Ascending aorta (tissue), 2 donors: ENCODE data around the gene GRM8. TPM values are rescaled to one million over a fixed set of nuclear protein-coding genes. Genes with fewer than 3 reads are reported as not detected.
"Not testable (repeated sequence)": the region's sequence is repeated elsewhere in the genome, so short reads cannot be mapped to it uniquely, and the experiment has no call there.

ENCODE experiments used
- DNase-seq, 2 donors: peaks; one replicate each; pipeline ENCODE4 v3.0.0-alpha.2; 2019; ENCODE audit warnings: low spot score in 2 of 2
- H3K27ac ChIP-seq, 2 donors: fragments of 200-600 bp; sonication (generic); one replicate each; pipeline ENCODE4 v1.5.1; 2016 to 2017; ENCODE audit warnings: mild to moderate bottlenecking in 1 of 2
- H3K27me3 ChIP-seq: fragments of 200-600 bp; sonication (generic); one replicate; pipeline ENCODE4 v1.5.1; 2017
- H3K36me3 ChIP-seq, 2 donors: fragments of 200-600 bp; sonication (generic); one replicate each; pipeline ENCODE4 v1.5.1; 2016
- H3K4me1 ChIP-seq, 2 donors: fragments of 200-600 bp; sonication (generic); one replicate each; pipeline ENCODE4 v1.5.1; 2016 to 2017; ENCODE audit warnings: mild to moderate bottlenecking in 1 of 2
- H3K4me3 ChIP-seq, 2 donors: fragments of 200-600 bp; sonication (generic); one replicate each; pipeline ENCODE4 v1.5.1; 2016 to 2017; ENCODE audit warnings: mild to moderate bottlenecking in 1 of 2
- H3K9me3 ChIP-seq, 2 donors: fragments of 200-600 bp; sonication (generic); one replicate each; pipeline ENCODE4 v1.5.1; 2016
- CTCF ChIP-seq, 3 experiments: fragments of 200-600 bp in 2 of 3; fragments of 450-650 bp in 1 of 3; sonication (generic) in 2 of 3; IDR thresholded peaks; one replicate each; pipeline ENCODE4 v1.5.1; 2016 to 2019; ENCODE audit warnings: antibody characterized with exemption in 3 of 3, mild to moderate bottlenecking in 1 of 3, moderate library complexity in 1 of 3
- intact Hi-C: fragments of 100-400 bp; cut with DNase I; formaldehyde crosslinking; loops from one replicate; pipeline ENCODE4 v1.15.1; 2023
- total RNA-seq: library from RNA; depleted of rRNA; stranded (reverse); fragments of >200 nt; gene quantifications from one replicate; pipeline ENCODE4 v1.1.0, GENCODE V29; 2016

GRM8 gene
- total RNA-seq, 1 donor from 2014 or later: not detected

GRCh38 chr7:126685596-126685995, 567.1 kb downstream of the GRM8 start:
- no peaks in the 10 kb centered on the region for H3K9me3 ChIP-seq
- no peak for DNase-seq
- intact Hi-C loops: no loop called here
- H3K27ac ChIP-seq: no peak overlapping the region
- no peaks in the 10 kb centered on the region for H3K36me3 ChIP-seq
- H3K4me1 ChIP-seq: no peaks in the 10 kb centered on the region
- no peaks in the 10 kb centered on the region for H3K27me3 ChIP-seq
- H3K4me3 ChIP-seq: no peak overlapping the region
- no peak for TF ChIP-seq CTCF (IDR thresholded peaks at IDR 0.05)

- DNase-seq: no peak
Observed at GRCh38 chr7:126685018-126685573, 567.6 kb downstream of the GRM8 start.

DNA sequence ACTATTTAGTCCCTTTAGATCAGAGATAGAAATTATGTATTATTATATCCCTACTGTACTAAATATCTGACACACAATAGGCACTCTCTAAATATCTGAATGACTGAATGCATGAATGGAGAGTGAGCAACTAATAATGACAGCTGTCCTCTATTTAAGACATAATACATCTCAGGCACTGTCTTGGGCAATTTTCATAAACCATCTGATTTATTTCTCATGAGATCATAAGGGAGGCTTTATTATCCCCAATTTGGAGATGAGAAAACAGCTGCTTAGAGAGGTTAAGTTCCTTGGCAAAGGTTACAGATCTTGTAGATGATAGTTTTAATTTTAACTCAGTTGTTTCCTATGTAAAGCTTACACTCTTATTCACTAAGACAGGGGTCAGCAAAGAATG, 570.6 kb downstream of the GRM8 start:
- no peak for TF ChIP-seq CTCF (IDR thresholded peaks at IDR 0.05)
- Histone ChIP-seq H3K4me1 (no peaks in the 10 kb centered on the region), H3K36me3 (no peaks in the 10 kb centered on the region), H3K9me3 (no peaks in the 10 kb centered on the region), H3K27me3 (no peaks in the 10 kb centered on the region), H3K4me3 (no peak overlapping the region), H3K27ac (no peak overlapping the region)
- intact Hi-C loops: no loop called here
- no peak for DNase-seq

More at GRCh38 chr7:126685018-126685573, 567.6 kb downstream of the GRM8 start:
- Histone ChIP-seq H3K4me3 (no peak overlapping the region), H3K9me3 (no peaks in the 10 kb centered on the region), H3K27me3 (no peaks in the 10 kb centered on the region), H3K27ac (no peak overlapping the region), H3K4me1 (no peaks in the 10 kb centered on the region), H3K36me3 (no peaks in the 10 kb centered on the region)
- intact Hi-C loops: no loop called here
- TF ChIP-seq CTCF (IDR thresholded peaks at IDR 0.05): no peak

- H3K27ac ChIP-seq, H3K27me3 ChIP-seq, DNase-seq, H3K36me3 ChIP-seq, H3K4me3 ChIP-seq, intact Hi-C loops, H3K4me1 ChIP-seq, H3K9me3 ChIP-seq: not testable (repeated sequence)
Observed at GRCh38 chr7:126668762-126669161, 584.0 kb downstream of the GRM8 start.

- no peaks in the 10 kb centered on the region for H3K27me3 ChIP-seq
- TF ChIP-seq CTCF (IDR thresholded peaks at IDR 0.05): no peak
- no peaks in the 10 kb centered on the region for H3K36me3 ChIP-seq
- no peaks in the 10 kb centered on the region for H3K9me3 ChIP-seq
- intact Hi-C loops: no loop called here
- no peak for DNase-seq
- no peaks in the 10 kb centered on the region for H3K4me1 ChIP-seq
- no peak overlapping the region for H3K4me3 ChIP-seq
- no peak overlapping the region for H3K27ac ChIP-seq
Observed at GRCh38 chr7:126668367-126668752, 584.4 kb downstream of the GRM8 start.

DNA sequence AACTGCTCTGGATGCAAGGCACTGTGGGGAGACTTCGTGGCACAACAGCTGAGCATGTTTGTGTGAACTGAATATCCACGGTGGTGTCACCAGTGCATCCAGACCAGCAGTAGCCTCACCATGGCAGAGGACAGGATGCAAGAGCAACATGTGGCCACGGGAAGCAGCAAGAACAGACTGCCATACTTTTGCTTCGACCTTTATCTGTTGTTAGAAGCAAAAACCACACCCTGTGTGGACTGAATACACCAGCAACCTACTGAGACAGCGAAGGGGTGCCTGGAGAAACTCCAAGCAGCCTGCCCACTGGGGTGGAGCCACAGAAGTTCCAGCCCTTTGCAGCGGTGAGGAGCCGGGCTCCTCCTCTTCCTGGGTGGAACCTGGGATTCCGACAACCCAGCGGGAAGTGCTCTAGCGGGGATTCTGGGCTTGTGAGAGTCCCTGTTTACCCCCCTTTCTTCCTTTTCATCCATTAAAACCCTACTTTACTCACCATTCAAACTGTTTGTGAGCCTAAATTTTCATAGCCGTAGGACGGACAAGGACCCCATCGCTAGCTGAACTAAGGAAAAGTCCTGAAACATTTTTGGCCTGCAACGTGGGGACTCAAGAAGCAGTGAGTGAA, 584.9 kb downstream of the GRM8 start:
- DNase-seq: no peak
- Histone ChIP-seq H3K36me3 (no peaks in the 10 kb centered on the region), H3K4me3 (no peak overlapping the region), H3K27me3 (no peaks in the 10 kb centered on the region), H3K9me3 (no peaks in the 10 kb centered on the region), H3K4me1 (no peaks in the 10 kb centered on the region), H3K27ac (no peak overlapping the region)
- no peak for TF ChIP-seq CTCF (IDR thresholded peaks at IDR 0.05)
- intact Hi-C loops: no loop called here
